GM19455 (cell line): ENCODE results near the gene NCOA6.
"Not testable (repeated sequence)": the region's sequence is repeated elsewhere in the genome, so short reads cannot be mapped to it uniquely, and the experiment has no call there.

Experiments used
- ATAC-seq: cut with Tn5 transposase; IDR thresholded peaks from one replicate; pipeline ENCODE4 v1.9.1; 2021; ENCODE audit not compliant: unreplicated experiment

The NCOA6 gene

GRCh38 chr20:34724172-34724571 lies 101.3 kb downstream of the NCOA6 start:
- no peak for ATAC-seq

GRCh38 chr20:34722560-34722959 lies 102.9 kb downstream of the NCOA6 start:
- not testable (repeated sequence) for ATAC-seq

- ATAC-seq, result no peak
Observed at GRCh38 chr20:34720266-34720665, 105.2 kb downstream of the NCOA6 start.

GRCh38 chr20:34719242-34720017 lies 106.0 kb downstream of the NCOA6 start:
- peak; percentile 75 for ATAC-seq

- ATAC-seq, result no peak
Observed at GRCh38 chr20:34717230-34718095, 108.0 kb downstream of the NCOA6 start.

GRCh38 chr20:34716921-34717229 lies 108.6 kb downstream of the NCOA6 start:
- no peak for ATAC-seq

GRCh38 chr20:34715384-34715783 lies 110.1 kb downstream of the NCOA6 start:
- ATAC-seq, result no peak

- not testable (repeated sequence) for ATAC-seq
Observed at GRCh38 chr20:34713944-34714515, 111.4 kb downstream of the NCOA6 start.

GRCh38 chr20:34713194-34713943 lies 112.1 kb downstream of the NCOA6 start:
- ATAC-seq, result no peak

- ATAC-seq, result no peak
Observed at GRCh38 chr20:34712525-34713192, 112.8 kb downstream of the NCOA6 start.

GRCh38 chr20:34711813-34712430 lies 113.5 kb downstream of the NCOA6 start:
- no peak for ATAC-seq

GRCh38 chr20:34710861-34711574 lies 114.4 kb downstream of the NCOA6 start:
- no peak for ATAC-seq

- ATAC-seq, result no peak
Observed at GRCh38 chr20:34710568-34710839, 114.9 kb downstream of the NCOA6 start.

- ATAC-seq, result peak; percentile 44
Observed at GRCh38 chr20:34709831-34710567, 115.5 kb downstream of the NCOA6 start.

GRCh38 chr20:34709044-34709830 lies 116.2 kb downstream of the NCOA6 start:
- ATAC-seq, result peak; percentile 53

GRCh38 chr20:34708621-34709043 lies 116.8 kb downstream of the NCOA6 start:
- ATAC-seq, result peak; percentile 24

- ATAC-seq, result no peak
Observed at GRCh38 chr20:34706912-34707784, 118.3 kb downstream of the NCOA6 start.
